Measurements from ENCODE around the gene DEPP1.

DEPP1 gene

GRCh38 chr10:44974628-44975430, 3.8 kb downstream of the DEPP1 start:
- peaks cover 76 to 99% (median 96%) of the 10 kb centered on the region in 10 experiments for H3K4me1 ChIP-seq
- no peaks in the 10 kb centered on the region for H3K27me3 ChIP-seq
- H3K4me2 ChIP-seq, result peak overlapping the region; percentile 90 to 100 (median 97)
- no peak for TF ChIP-seq Cebpa-rat (IDR thresholded peaks at IDR 0.05)
- H3K4me3 ChIP-seq, result peak overlapping the region; percentile 22 to 62 (median 48)
- H3K36me3 ChIP-seq, result peaks cover 0 to 88% (median 32%) of the 10 kb centered on the region in 11 experiments; a peak in 18 of 22 replicates
- peak overlapping the region; percentile 55 to 98 (median 90) for H3K27ac ChIP-seq
- no peaks in the 10 kb centered on the region for H3K9me3 ChIP-seq (replicated peaks in 1 of 11)
- peaks cover 0 to 41% (median 16%) of the 10 kb centered on the region in 11 experiments; a peak in 9 of 22 replicates for H4K20me1 ChIP-seq
- peak overlapping the region; percentile 69 to 83 (median 76) for H3K9ac ChIP-seq

- peak overlapping the region; percentile 55 to 98 (median 90) for H3K27ac ChIP-seq
- no peaks in the 10 kb centered on the region for H3K27me3 ChIP-seq
- TF ChIP-seq Cebpa-rat (IDR thresholded peaks at IDR 0.05), result no peak
- H3K9ac ChIP-seq, result peak overlapping the region; percentile 69 to 83 (median 76)
- peak overlapping the region; percentile 22 to 62 (median 48) for H3K4me3 ChIP-seq
- no peaks in the 10 kb centered on the region for H3K9me3 ChIP-seq (replicated peaks in 1 of 11)
- H4K20me1 ChIP-seq, result peaks cover 0 to 38% (median 12%) of the 10 kb centered on the region in 11 experiments; a peak in 9 of 22 replicates
- peak overlapping the region; percentile 90 to 100 (median 97) for H3K4me2 ChIP-seq
- peaks cover 0 to 88% (median 36%) of the 10 kb centered on the region in 11 experiments; a peak in 18 of 22 replicates for H3K36me3 ChIP-seq
- H3K4me1 ChIP-seq, result peaks cover 72 to 99% (median 96%) of the 10 kb centered on the region in 10 experiments
These were observed 4.5 kb downstream of the DEPP1 start for GRCh38 chr10:44974082-44974627.

- peaks cover 0 to 91% (median 36%) of the 10 kb centered on the region in 11 experiments; a peak in 18 of 22 replicates for H3K36me3 ChIP-seq
- no peak for TF ChIP-seq Cebpa-rat (IDR thresholded peaks at IDR 0.05)
- peak overlapping the region; percentile 90 to 100 (median 97) for H3K4me2 ChIP-seq
- no peaks in the 10 kb centered on the region for H3K9me3 ChIP-seq (replicated peaks in 1 of 11)
- H3K9ac ChIP-seq, result peak overlapping the region; percentile 69 to 83 (median 76)
- H3K27me3 ChIP-seq, result no peaks in the 10 kb centered on the region
- peak overlapping the region; percentile 55 to 98 (median 90) for H3K27ac ChIP-seq
- H4K20me1 ChIP-seq, result peaks cover 0 to 37% (median 12%) of the 10 kb centered on the region in 11 experiments; a peak in 8 of 22 replicates
- peak overlapping the region in 9 of 10 experiments; percentile 9 to 62 (median 44); a peak in 14 of 20 replicates for H3K4me3 ChIP-seq
- peaks cover 72 to 99% (median 96%) of the 10 kb centered on the region in 10 experiments for H3K4me1 ChIP-seq
These were observed 5.1 kb downstream of the DEPP1 start for GRCh38 chr10:44973323-44974081.

- Histone ChIP-seq H3K4me3 (peak overlapping the region in 6 of 10 experiments; percentile 6 to 52 (median 44); a peak in 9 of 20 replicates), H3K27ac (peak overlapping the region; percentile 55 to 98 (median 90); a peak in 21 of 22 replicates), H3K9me3 (replicated peaks in 1 of 11) (no peaks in the 10 kb centered on the region), H3K4me2 (peak overlapping the region; percentile 90 to 100 (median 97)), H3K27me3 (no peaks in the 10 kb centered on the region), H3K36me3 (peaks cover 0 to 86% (median 36%) of the 10 kb centered on the region in 11 experiments; a peak in 18 of 22 replicates), H3K4me1 (peaks cover 72 to 97% (median 94%) of the 10 kb centered on the region in 10 experiments), H3K9ac (peak overlapping the region; percentile 34 to 83 (median 76); a peak in 20 of 22 replicates), H4K20me1 (peaks cover 0 to 31% (median 12%) of the 10 kb centered on the region in 11 experiments; a peak in 7 of 22 replicates)
- no peak for TF ChIP-seq Cebpa-rat (IDR thresholded peaks at IDR 0.05)
These were observed 5.7 kb downstream of the DEPP1 start for GRCh38 chr10:44972874-44973306.

GRCh38 chr10:44971935-44972757, 6.5 kb downstream of the DEPP1 start:
- peak overlapping the region in 8 of 11 experiments; percentile 34 to 83 (median 76); a peak in 11 of 22 replicates for H3K9ac ChIP-seq
- H3K27ac ChIP-seq, result peak overlapping the region; percentile 55 to 98 (median 90); a peak in 21 of 22 replicates
- H3K9me3 ChIP-seq (replicated peaks in 1 of 11), result no peaks in the 10 kb centered on the region
- H4K20me1 ChIP-seq, result peaks cover 0 to 23% (median 6%) of the 10 kb centered on the region in 11 experiments; a peak in 7 of 22 replicates
- peaks cover 0 to 78% (median 35%) of the 10 kb centered on the region in 11 experiments; a peak in 18 of 22 replicates for H3K36me3 ChIP-seq
- TF ChIP-seq Cebpa-rat (IDR thresholded peaks at IDR 0.05), result no peak
- peaks cover 72 to 97% (median 94%) of the 10 kb centered on the region in 10 experiments for H3K4me1 ChIP-seq
- no peaks in the 10 kb centered on the region for H3K27me3 ChIP-seq
- peak overlapping the region; percentile 90 to 100 (median 97) for H3K4me2 ChIP-seq
- peak overlapping the region in 2 of 10 experiments; percentile 51 to 52; a peak in 3 of 20 replicates for H3K4me3 ChIP-seq

GRCh38 chr10:44971434-44971833, 7.2 kb downstream of the DEPP1 start:
- Histone ChIP-seq H3K4me3 (peak overlapping the region in 2 of 10 experiments; percentile 5 to 6; a peak in 1 of 20 replicates), H3K27me3 (no peaks in the 10 kb centered on the region), H3K36me3 (peaks cover 0 to 71% (median 34%) of the 10 kb centered on the region in 11 experiments; a peak in 18 of 22 replicates), H3K4me1 (peaks cover 72 to 97% (median 94%) of the 10 kb centered on the region in 10 experiments), H3K27ac (peak overlapping the region in 10 of 11 experiments; percentile 23 to 98 (median 92); a peak in 19 of 22 replicates), H3K9me3 (replicated peaks in 1 of 11) (no peaks in the 10 kb centered on the region), H4K20me1 (peaks cover 0 to 16% (median 2%) of the 10 kb centered on the region in 11 experiments; a peak in 7 of 22 replicates), H3K9ac (peak overlapping the region in 5 of 11 experiments; percentile 9 to 76 (median 69); a peak in 6 of 22 replicates), H3K4me2 (peak overlapping the region in 7 of 11 experiments; percentile 9 to 100 (median 99); a peak in 13 of 22 replicates)
- no peak for TF ChIP-seq Cebpa-rat (IDR thresholded peaks at IDR 0.05)

GRCh38 chr10:44970812-44971395, 7.7 kb downstream of the DEPP1 start:
- peak overlapping the region in 4 of 11 experiments; percentile 9 to 76 (median 48); a peak in 5 of 22 replicates for H3K9ac ChIP-seq
- peak overlapping the region in 1 of 10 experiments; percentile 5; a peak in 1 of 20 replicates for H3K4me3 ChIP-seq
- H3K4me2 ChIP-seq, result peak overlapping the region in 7 of 11 experiments; percentile 9 to 100 (median 99); a peak in 12 of 22 replicates
- H3K4me1 ChIP-seq, result peaks cover 72 to 97% (median 94%) of the 10 kb centered on the region in 10 experiments
- no peaks in the 10 kb centered on the region for H3K9me3 ChIP-seq (replicated peaks in 1 of 11)
- H4K20me1 ChIP-seq, result peaks cover 0 to 11% (median 0%) of the 10 kb centered on the region in 11 experiments; a peak in 4 of 22 replicates
- no peak for TF ChIP-seq Cebpa-rat (IDR thresholded peaks at IDR 0.05)
- H3K27ac ChIP-seq, result peak overlapping the region in 10 of 11 experiments; percentile 23 to 98 (median 92); a peak in 19 of 22 replicates
- H3K36me3 ChIP-seq, result peaks cover 0 to 66% (median 34%) of the 10 kb centered on the region in 11 experiments; a peak in 18 of 22 replicates
- H3K27me3 ChIP-seq, result no peaks in the 10 kb centered on the region
